ENCODE results near the gene SLC24A3. TPM values are rescaled to one million over a fixed set of nuclear protein-coding genes. Genes with fewer than 3 reads are reported as not detected.

The SLC24A3 gene
- total and polyA plus RNA-seq, 2 experiments from 2014 or later = 0.48 to 1.7 TPM

- H3K36me3 ChIP-seq (replicated peaks; ENCODE audit: insufficient read depth, low read depth) = no peaks in the 10 kb centered on the region
- H3K27me3 ChIP-seq = no peaks in the 10 kb centered on the region
- no peak overlapping the region for H3K4me2 ChIP-seq
- H3K9me2 ChIP-seq (replicated peaks; ENCODE audit: insufficient read depth) = no peaks in the 10 kb centered on the region
- H2AFZ ChIP-seq = no peak overlapping the region
- no peaks in the 10 kb centered on the region for H3K9me3 ChIP-seq (ENCODE audit: low read depth)
- no peak overlapping the region for H3K4me3 ChIP-seq
- TF ChIP-seq EZH2phosphoT487 (IDR thresholded peaks at IDR 0.05; ENCODE audit: low read depth, severe bottlenecking, unreplicated experiment) (no peak), CTCF (IDR thresholded peaks at IDR 0.05; ENCODE audit: poor library complexity) (no peak), EZH2 (IDR thresholded peaks at IDR 0.05; ENCODE audit: borderline replicate concordance) (no peak)
- peaks cover 4% of the 10 kb centered on the region for H3K4me1 ChIP-seq (ENCODE audit: insufficient read depth)
- no peaks in the 10 kb centered on the region for H4K20me1 ChIP-seq (ENCODE audit: insufficient read depth, poor library complexity, severe bottlenecking)
- 34% methylated on average over 7 of the region's 7 CpGs for WGBS (ENCODE audit: low lambda C conversion rate, missing lambda C conversion rate)
- no peaks in the 10 kb centered on the region for H3K79me2 ChIP-seq
- no peak for DNase-seq (ENCODE audit: low spot score)
- H3K27ac ChIP-seq = no peak overlapping the region
Observed at GRCh38 chr20:19427913-19428312, 215.5 kb downstream of the SLC24A3 start.

- Histone ChIP-seq H3K9me2 (replicated peaks; ENCODE audit: insufficient read depth) (no peaks in the 10 kb centered on the region), H3K4me2 (no peak overlapping the region), H3K4me1 (ENCODE audit: insufficient read depth) (peaks cover 4% of the 10 kb centered on the region), H2AFZ (no peak overlapping the region), H3K27ac (no peak overlapping the region), H3K36me3 (replicated peaks; ENCODE audit: insufficient read depth, low read depth) (no peaks in the 10 kb centered on the region), H3K79me2 (no peaks in the 10 kb centered on the region), H3K27me3 (no peaks in the 10 kb centered on the region), H3K4me3 (no peak overlapping the region), H3K9me3 (ENCODE audit: low read depth) (no peaks in the 10 kb centered on the region), H4K20me1 (ENCODE audit: insufficient read depth, poor library complexity, severe bottlenecking) (no peaks in the 10 kb centered on the region)
- no peak for TF ChIP-seq EZH2 (IDR thresholded peaks at IDR 0.05; ENCODE audit: borderline replicate concordance)
- TF ChIP-seq CTCF (IDR thresholded peaks at IDR 0.05; ENCODE audit: poor library complexity) = no peak
- no peak for TF ChIP-seq EZH2phosphoT487 (IDR thresholded peaks at IDR 0.05; ENCODE audit: low read depth, severe bottlenecking, unreplicated experiment)
- no peak for DNase-seq (ENCODE audit: low spot score)
- WGBS (ENCODE audit: low lambda C conversion rate, missing lambda C conversion rate) = 81% methylated on average over 5 of the region's 5 CpGs
Observed at GRCh38 chr20:19428324-19428723, 215.9 kb downstream of the SLC24A3 start.

GRCh38 chr20:19429538-19429937 lies 217.1 kb downstream of the SLC24A3 start:
- H3K27ac ChIP-seq = no peak overlapping the region
- H2AFZ ChIP-seq = no peak overlapping the region
- no peak for TF ChIP-seq CTCF (IDR thresholded peaks at IDR 0.05; ENCODE audit: poor library complexity)
- no peak for TF ChIP-seq EZH2phosphoT487 (IDR thresholded peaks at IDR 0.05; ENCODE audit: low read depth, severe bottlenecking, unreplicated experiment)
- TF ChIP-seq EZH2 (IDR thresholded peaks at IDR 0.05; ENCODE audit: borderline replicate concordance) = no peak
- 57% methylated on average over 7 of the region's 7 CpGs for WGBS (ENCODE audit: low lambda C conversion rate, missing lambda C conversion rate)
- no peak overlapping the region for H3K4me3 ChIP-seq
- no peaks in the 10 kb centered on the region for H3K9me2 ChIP-seq (replicated peaks; ENCODE audit: insufficient read depth)
- H3K9me3 ChIP-seq (ENCODE audit: low read depth) = no peaks in the 10 kb centered on the region
- H3K79me2 ChIP-seq = no peaks in the 10 kb centered on the region
- DNase-seq (ENCODE audit: low spot score) = no peak
- H3K36me3 ChIP-seq (replicated peaks; ENCODE audit: insufficient read depth, low read depth) = no peaks in the 10 kb centered on the region
- H3K4me2 ChIP-seq = no peak overlapping the region
- no peaks in the 10 kb centered on the region for H3K27me3 ChIP-seq
- no peaks in the 10 kb centered on the region for H4K20me1 ChIP-seq (ENCODE audit: insufficient read depth, poor library complexity, severe bottlenecking)
- peaks cover 4% of the 10 kb centered on the region for H3K4me1 ChIP-seq (ENCODE audit: insufficient read depth)
